Upper lobe of left lung (tissue), 6 donors: ENCODE data around the gene CFTR. TPM values are rescaled to one million over a fixed set of nuclear protein-coding genes. Genes with fewer than 3 reads are reported as not detected.

ENCODE experiments used
- ATAC-seq, 2 donors: fragments of 200-7000 bp; cut with Tn5 transposase; one replicate each; pipeline ENCODE4 v1.9.1; 2022; ENCODE audit warnings: mild to moderate bottlenecking in 2 of 2, moderate library complexity in 2 of 2; ENCODE audit not compliant: low FRiP score in 2 of 2
- DNase-seq, 2 donors: peaks; one replicate each; pipeline ENCODE4 v3.0.0-alpha.2; 2019 to 2020
- H3K27ac ChIP-seq, 4 donors: fragments of 200-600 bp; sonication (generic); one replicate each; pipeline ENCODE4 v1.5.1; 2016 to 2019
- H3K27me3 ChIP-seq, 4 donors: fragments of 200-600 bp; sonication (generic); one replicate each; pipeline ENCODE4 v1.5.1; 2017 to 2019
- H3K36me3 ChIP-seq, 4 donors: fragments of 200-600 bp; sonication (generic); one replicate each; pipeline ENCODE4 v1.5.1; 2016 to 2019
- H3K4me1 ChIP-seq, 4 donors: fragments of 200-600 bp; sonication (generic); one replicate each; pipeline ENCODE4 v1.5.1; 2018 to 2019
- H3K4me3 ChIP-seq, 4 donors: fragments of 200-600 bp; sonication (generic); one replicate each; pipeline ENCODE4 v1.5.1; 2017 to 2019; ENCODE audit warnings: mild to moderate bottlenecking in 2 of 4, moderate library complexity in 1 of 4
- H3K9me3 ChIP-seq, 4 donors: fragments of 200-600 bp; sonication (generic); one replicate each; pipeline ENCODE4 v1.5.1; 2018 to 2019
- EP300 ChIP-seq, 4 donors: sonication (generic); formaldehyde crosslinking; IDR thresholded peaks; one replicate each; pipeline ENCODE4 v1.5.1; 2017; ENCODE audit warnings: antibody characterized with exemption in 4 of 4, control low read depth in 2 of 4
- POLR2A ChIP-seq, 4 donors: fragments of 450-650 bp; IDR thresholded peaks; one replicate each; pipeline ENCODE4 v1.5.1; 2016 to 2017; ENCODE audit warnings: antibody characterized with exemption in 4 of 4, mild to moderate bottlenecking in 2 of 4
- POLR2AphosphoS5 ChIP-seq, 2 donors: sonication (generic); formaldehyde crosslinking; IDR thresholded peaks; one replicate each; pipeline ENCODE4 v1.5.1; 2017; ENCODE audit warnings: antibody characterized with exemption in 2 of 2
- WGBS, 2 donors: methylation state at CpG; one replicate each; pipeline ENCODE4 v1.1.5; 2017 to 2018; 5-methylcytosine and 5-hydroxymethylcytosine counted together
- total RNA-seq, 6 donors: library from RNA; depleted of rRNA in 4 of 6; stranded (reverse); fragments of >200 nt in 4 of 6; gene quantifications; one replicate each; pipeline versions ENCODE4 v1.1.0 to v1.2.1, GENCODE V29; 2016 to 2021
- TF ChIP-seq, protein P1 (sequence below), 6 experiments: fragments of 450-650 bp in 4 of 6; fragments of 200-600 bp in 2 of 6; sonication (generic) in 2 of 6; IDR thresholded peaks; one replicate each; pipeline ENCODE4 v1.5.1; 2016 to 2019; ENCODE audit warnings: antibody characterized with exemption in 6 of 6
- donor health status: DM: no; HTN: no; CAD: no; lungs with moderate emphysema.
- donor health status: DM: no; HTN: yes; CAD: no; lungs with severe emphysema.

CFTR gene
- total RNA-seq, 6 donors from 2014 or later, result 4.2 to 36.7 (median 24.8) TPM

DNA sequence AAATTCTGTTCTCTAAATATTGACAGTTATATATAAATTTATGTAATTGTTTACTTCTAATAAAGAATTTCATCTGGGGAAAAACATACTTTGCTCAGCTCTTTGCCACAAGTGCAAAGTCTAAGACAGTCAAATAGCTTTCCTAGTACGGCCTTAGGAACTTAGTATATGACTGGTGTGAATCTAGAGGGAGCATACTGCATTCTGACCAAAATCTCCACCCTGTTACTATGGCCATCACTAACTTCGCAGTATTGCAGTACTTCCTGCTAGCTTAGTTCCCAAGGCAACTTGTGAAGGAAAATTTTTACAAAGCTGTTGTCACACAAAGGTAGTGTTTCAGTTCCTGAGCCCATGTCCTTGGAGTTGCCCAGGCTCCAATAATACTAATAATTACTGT, 181.5 kb downstream of the CFTR start:
- 71 to 74% methylated on average over 2 of the region's 2 CpGs for WGBS, 2 donors
- no peaks in the 10 kb centered on the region for H3K9me3 ChIP-seq
- H3K4me1 ChIP-seq, result peaks cover 0 to 27% (median 0%) of the 10 kb centered on the region in 4 donors
- H3K36me3 ChIP-seq, result no peaks in the 10 kb centered on the region
- no peak overlapping the region for H3K27ac ChIP-seq
- ATAC-seq (no peak), DNase-seq (no peak)
- no peaks in the 10 kb centered on the region for H3K27me3 ChIP-seq
- TF ChIP-seq POLR2A (IDR thresholded peaks at IDR 0.05) (no peak), EP300 (IDR thresholded peaks at IDR 0.05) (no peak), POLR2AphosphoS5 (IDR thresholded peaks at IDR 0.05) (no peak)
- TF ChIP-seq, protein P1, sequence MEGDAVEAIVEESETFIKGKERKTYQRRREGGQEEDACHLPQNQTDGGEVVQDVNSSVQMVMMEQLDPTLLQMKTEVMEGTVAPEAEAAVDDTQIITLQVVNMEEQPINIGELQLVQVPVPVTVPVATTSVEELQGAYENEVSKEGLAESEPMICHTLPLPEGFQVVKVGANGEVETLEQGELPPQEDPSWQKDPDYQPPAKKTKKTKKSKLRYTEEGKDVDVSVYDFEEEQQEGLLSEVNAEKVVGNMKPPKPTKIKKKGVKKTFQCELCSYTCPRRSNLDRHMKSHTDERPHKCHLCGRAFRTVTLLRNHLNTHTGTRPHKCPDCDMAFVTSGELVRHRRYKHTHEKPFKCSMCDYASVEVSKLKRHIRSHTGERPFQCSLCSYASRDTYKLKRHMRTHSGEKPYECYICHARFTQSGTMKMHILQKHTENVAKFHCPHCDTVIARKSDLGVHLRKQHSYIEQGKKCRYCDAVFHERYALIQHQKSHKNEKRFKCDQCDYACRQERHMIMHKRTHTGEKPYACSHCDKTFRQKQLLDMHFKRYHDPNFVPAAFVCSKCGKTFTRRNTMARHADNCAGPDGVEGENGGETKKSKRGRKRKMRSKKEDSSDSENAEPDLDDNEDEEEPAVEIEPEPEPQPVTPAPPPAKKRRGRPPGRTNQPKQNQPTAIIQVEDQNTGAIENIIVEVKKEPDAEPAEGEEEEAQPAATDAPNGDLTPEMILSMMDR (IDR thresholded peaks at IDR 0.05), result no peak
- H3K4me3 ChIP-seq, result no peak overlapping the region

DNA sequence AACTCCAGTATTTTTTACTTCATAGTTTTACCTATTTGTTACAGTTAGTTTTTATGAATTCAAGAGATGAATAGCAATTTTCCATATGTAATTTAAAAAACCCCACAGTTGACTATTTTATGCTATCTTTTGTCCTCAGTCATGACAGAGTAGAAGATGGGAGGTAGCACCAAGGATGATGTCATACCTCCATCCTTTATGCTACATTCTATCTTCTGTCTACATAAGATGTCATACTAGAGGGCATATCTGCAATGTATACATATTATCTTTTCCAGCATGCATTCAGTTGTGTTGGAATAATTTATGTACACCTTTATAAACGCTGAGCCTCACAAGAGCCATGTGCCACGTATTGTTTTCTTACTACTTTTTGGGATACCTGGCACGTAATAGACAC, 184.2 kb downstream of the CFTR start:
- Histone ChIP-seq H3K36me3 (no peaks in the 10 kb centered on the region), H3K27ac (no peak overlapping the region), H3K4me3 (no peak overlapping the region), H3K9me3 (no peaks in the 10 kb centered on the region), H3K4me1 (peaks cover 0 to 26% (median 0%) of the 10 kb centered on the region in 4 donors), H3K27me3 (no peaks in the 10 kb centered on the region)
- no peak for ATAC-seq
- WGBS, 2 donors, result 72% methylated on average over 3 of the region's 3 CpGs
- no peak for DNase-seq
- TF ChIP-seq, protein P1 (IDR thresholded peaks at IDR 0.05), result no peak
- TF ChIP-seq EP300 (IDR thresholded peaks at IDR 0.05) (no peak), POLR2A (IDR thresholded peaks at IDR 0.05) (no peak), POLR2AphosphoS5 (IDR thresholded peaks at IDR 0.05) (no peak)

DNA sequence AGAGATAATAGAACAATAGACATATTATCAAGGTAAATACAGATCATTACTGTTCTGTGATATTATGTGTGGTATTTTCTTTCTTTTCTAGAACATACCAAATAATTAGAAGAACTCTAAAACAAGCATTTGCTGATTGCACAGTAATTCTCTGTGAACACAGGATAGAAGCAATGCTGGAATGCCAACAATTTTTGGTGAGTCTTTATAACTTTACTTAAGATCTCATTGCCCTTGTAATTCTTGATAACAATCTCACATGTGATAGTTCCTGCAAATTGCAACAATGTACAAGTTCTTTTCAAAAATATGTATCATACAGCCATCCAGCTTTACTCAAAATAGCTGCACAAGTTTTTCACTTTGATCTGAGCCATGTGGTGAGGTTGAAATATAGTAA, 185.5 kb downstream of the CFTR start:
- Histone ChIP-seq H3K27me3 (no peaks in the 10 kb centered on the region), H3K9me3 (no peaks in the 10 kb centered on the region), H3K4me3 (no peak overlapping the region), H3K4me1 (peaks cover 0 to 16% (median 0%) of the 10 kb centered on the region in 4 donors), H3K36me3 (no peaks in the 10 kb centered on the region), H3K27ac (no peak overlapping the region)
- ATAC-seq (no peak), DNase-seq (no peak)
- TF ChIP-seq POLR2AphosphoS5 (IDR thresholded peaks at IDR 0.05) (no peak), POLR2A (IDR thresholded peaks at IDR 0.05) (no peak), EP300 (IDR thresholded peaks at IDR 0.05) (no peak)
- TF ChIP-seq, protein P1 (IDR thresholded peaks at IDR 0.05), result no peak

DNA sequence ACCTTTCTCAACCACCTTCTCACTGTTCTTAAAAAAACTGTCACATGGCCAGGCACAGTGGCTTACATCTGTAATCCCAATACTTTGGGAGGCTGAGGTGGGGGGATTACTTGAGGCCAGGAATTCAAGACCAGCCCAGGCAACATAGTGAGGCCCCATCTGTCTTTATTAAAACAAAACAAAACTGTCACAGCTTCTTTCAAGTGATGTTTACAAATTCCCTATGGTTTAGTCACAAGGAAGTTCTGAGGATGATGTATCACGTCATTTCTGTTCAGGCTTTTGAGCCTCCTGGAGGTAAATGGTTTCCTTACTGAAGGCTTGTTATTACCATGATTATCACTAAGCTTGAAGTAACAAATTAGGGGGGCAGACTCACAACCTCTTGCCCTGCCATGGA, 186.2 kb downstream of the CFTR start:
- H3K4me3 ChIP-seq, result no peak overlapping the region
- H3K27ac ChIP-seq, result peak overlapping the region in 1 of 4 donors; percentile 36
- ATAC-seq (no peak), DNase-seq (no peak)
- H3K9me3 ChIP-seq, result no peaks in the 10 kb centered on the region
- H3K27me3 ChIP-seq, result no peaks in the 10 kb centered on the region
- TF ChIP-seq, protein P1 (IDR thresholded peaks at IDR 0.05), result no peak
- no peak for TF ChIP-seq EP300 (IDR thresholded peaks at IDR 0.05)
- TF ChIP-seq POLR2A (IDR thresholded peaks at IDR 0.05), result no peak
- H3K36me3 ChIP-seq, result no peaks in the 10 kb centered on the region
- H3K4me1 ChIP-seq, result peaks cover 0 to 13% (median 0%) of the 10 kb centered on the region in 4 donors
- WGBS, 2 donors, result 39 to 50% methylated on average over 1 of the region's 1 CpG

DNA sequence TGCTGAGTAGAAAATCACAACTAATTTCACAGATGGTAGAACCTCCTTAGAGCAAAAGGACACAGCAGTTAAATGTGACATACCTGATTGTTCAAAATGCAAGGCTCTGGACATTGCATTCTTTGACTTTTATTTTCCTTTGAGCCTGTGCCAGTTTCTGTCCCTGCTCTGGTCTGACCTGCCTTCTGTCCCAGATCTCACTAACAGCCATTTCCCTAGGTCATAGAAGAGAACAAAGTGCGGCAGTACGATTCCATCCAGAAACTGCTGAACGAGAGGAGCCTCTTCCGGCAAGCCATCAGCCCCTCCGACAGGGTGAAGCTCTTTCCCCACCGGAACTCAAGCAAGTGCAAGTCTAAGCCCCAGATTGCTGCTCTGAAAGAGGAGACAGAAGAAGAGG, 186.9 kb downstream of the CFTR start:
- whole genome bisulfite sequencing, 2 donors, result 87 to 89% methylated on average over 6 of the region's 6 CpGs
- peaks cover 0 to 13% (median 0%) of the 10 kb centered on the region in 4 donors for H3K4me1 ChIP-seq
- TF ChIP-seq EP300 (IDR thresholded peaks at IDR 0.05) (no peak), POLR2AphosphoS5 (IDR thresholded peaks at IDR 0.05) (no peak), POLR2A (IDR thresholded peaks at IDR 0.05) (no peak)
- TF ChIP-seq, protein P1 (IDR thresholded peaks at IDR 0.05), result no peak
- no peak overlapping the region for H3K4me3 ChIP-seq
- H3K27me3 ChIP-seq, result no peaks in the 10 kb centered on the region
- DNase-seq, result no peak
- H3K9me3 ChIP-seq, result no peaks in the 10 kb centered on the region
- H3K36me3 ChIP-seq, result no peaks in the 10 kb centered on the region
- ATAC-seq, result no peak
- peak overlapping the region in 1 of 4 donors; percentile 36 for H3K27ac ChIP-seq
